ENCODE measurements around the gene ATP8B1. TPM values are rescaled to one million over a fixed set of nuclear protein-coding genes. Genes with fewer than 3 reads are reported as not detected.

Gene ATP8B1
- total and polyA plus RNA-seq, 2 of the 8 experiments (the other 6 are each of a cell fraction or from before 2014, with no cell fraction given), result 1.1 to 4.6 TPM

- TF ChIP-seq RAD21 (IDR thresholded peaks at IDR 0.05 in 1 of 2, conservative IDR thresholded peaks at IDR 0.05 in 1 of 2; ENCODE audit: low read depth in 2 of 2, low read length in 2 of 2) (no peak), SP4 (IDR thresholded peaks at IDR 0.05; ENCODE audit: low read length) (no peak), JUN (IDR thresholded peaks at IDR 0.05; ENCODE audit: low read depth, low read length) (no peak), TCF12 (IDR thresholded peaks at IDR 0.05; ENCODE audit: low read depth, low read length) (no peak)
Measured at GRCh38 chr18:57782049-57782448, 21.1 kb downstream of the ATP8B1 start (continued).

Measured in H1 (cell line).